Keratinocyte (primary cell): ENCODE measurements around the gene ENTHD1.

Source experiments
- CTCF ChIP-seq, 3 experiments: IDR thresholded peaks in 1 of 3; conservative IDR thresholded peaks in 1 of 3; optimal IDR thresholded peaks in 1 of 3; 2 replicates in 2 of 3; 3 replicates in 1 of 3; pipeline versions ENCODE3 to v1.5.1; 2011; ENCODE audit warnings: low read length in 3 of 3, mild to moderate bottlenecking in 3 of 3, moderate library complexity in 2 of 3, control low read depth in 1 of 3, inconsistent platforms in 1 of 3; ENCODE audit not compliant: insufficient read depth in 2 of 3; ENCODE audit errors: extremely low read depth in 1 of 3
- EZH2 ChIP-seq: IDR thresholded peaks from one replicate; pipeline ENCODE4 v1.6.1; 2012; ENCODE audit warnings: inconsistent platforms, mild to moderate bottlenecking, low read length, moderate library complexity

GRCh38 chr22:39845529-39845928 is 48.0 kb downstream of the ENTHD1 start:
- TF ChIP-seq CTCF (optimal IDR thresholded peaks at IDR 0.05 in 1 of 3, IDR thresholded peaks at IDR 0.05 in 1 of 3, conservative IDR thresholded peaks at IDR 0.05 in 1 of 3; ENCODE audit: extremely low read depth in 1 of 3, insufficient read depth in 2 of 3, low read length in 3 of 3) (no peak), EZH2 (no peak)
